A673 (cell line): ENCODE data around the gene INHBB.

Experiments used
- CTCF ChIP-seq: fragments of 300-800, 200-600 bp; sonication (generic); conservative IDR thresholded peaks from 2 replicates; pipeline ENCODE4 v1.5.1; 2017; ENCODE audit warnings: low read depth, mild to moderate bottlenecking, antibody characterized with exemption, low read length, moderate library complexity, mixed read lengths
- EZH2 ChIP-seq: fragments of 200-600 bp; sonication (generic); IDR thresholded peaks from 2 replicates; pipeline ENCODE4 v1.6.1; 2017; ENCODE audit warnings: borderline replicate concordance, low read depth, mild to moderate bottlenecking, mixed read lengths, antibody characterized with exemption, low read length; ENCODE audit not compliant: poor library complexity, severe bottlenecking

GRCh38 chr2:120385355-120386127 is 39.6 kb downstream of the INHBB start:
- TF ChIP-seq EZH2 (no peak), CTCF (no peak)
